ENCODE measurements around the gene FHIT. TPM values are rescaled to one million over a fixed set of nuclear protein-coding genes. Genes with fewer than 3 reads are reported as not detected.

Gene FHIT
- total and polyA plus RNA-seq, 4 donors: 2.1 to 14.7 (median 6.6) TPM

- DNase-seq (ENCODE audit: low spot score): no peak
- no peak overlapping the region for H3K27ac ChIP-seq (ENCODE audit: low read depth in 1 of 2, low read length in 2 of 2)
- no peaks in the 10 kb centered on the region for H3K36me3 ChIP-seq (ENCODE audit: control insufficient read depth in 4 of 4, insufficient read depth in 3 of 4, low read depth in 1 of 4, low read length in 3 of 4)
- WGBS: 91% methylated on average over 7 of the region's 7 CpGs
- H3K4me1 ChIP-seq (ENCODE audit: control insufficient read depth in 4 of 4, insufficient read depth in 4 of 4, low read length in 3 of 4): no peaks in the 10 kb centered on the region
- no peaks in the 10 kb centered on the region for H3K27me3 ChIP-seq (ENCODE audit: control insufficient read depth in 4 of 4, insufficient read depth in 4 of 4, low read length in 3 of 4)
- no peak overlapping the region for H3K4me3 ChIP-seq (ENCODE audit: low read depth in 1 of 3, low read length in 3 of 3)
- no peak overlapping the region for H3K9ac ChIP-seq (ENCODE audit: low read depth in 1 of 2, low read length in 2 of 2)
- TF ChIP-seq MAX (IDR thresholded peaks at IDR 0.05): no peak
- no peak for TF ChIP-seq ATF3 (IDR thresholded peaks at IDR 0.05)
- TF ChIP-seq TAF1 (conservative IDR thresholded peaks at IDR 0.05): no peak
- no peak for TF ChIP-seq ZBTB33 (IDR thresholded peaks at IDR 0.05)
- TF ChIP-seq FOXA1 (IDR thresholded peaks at IDR 0.05): no peak
- H3K9me3 ChIP-seq (ENCODE audit: control insufficient read depth in 4 of 4, low read length in 3 of 4): no peaks in the 10 kb centered on the region
These were observed 494.8 kb downstream of the FHIT start for GRCh38 chr3:60756241-60757030.

GRCh38 chr3:60755094-60755493 lies 496.2 kb downstream of the FHIT start:
- Histone ChIP-seq H3K27me3 (ENCODE audit: control insufficient read depth in 4 of 4, insufficient read depth in 4 of 4, low read length in 3 of 4) (no peaks in the 10 kb centered on the region), H3K27ac (ENCODE audit: low read depth in 1 of 2, low read length in 2 of 2) (no peak overlapping the region), H3K4me3 (ENCODE audit: low read depth in 1 of 3, low read length in 3 of 3) (no peak overlapping the region), H3K36me3 (ENCODE audit: control insufficient read depth in 4 of 4, insufficient read depth in 3 of 4, low read depth in 1 of 4, low read length in 3 of 4) (no peaks in the 10 kb centered on the region), H3K9ac (ENCODE audit: low read depth in 1 of 2, low read length in 2 of 2) (no peak overlapping the region), H3K9me3 (ENCODE audit: control insufficient read depth in 4 of 4, low read length in 3 of 4) (no peaks in the 10 kb centered on the region), H3K4me1 (ENCODE audit: control insufficient read depth in 4 of 4, insufficient read depth in 4 of 4, low read length in 3 of 4) (no peaks in the 10 kb centered on the region)
- TF ChIP-seq REST (IDR thresholded peaks at IDR 0.05) (no peak), CTCF (IDR thresholded peaks at IDR 0.05; ENCODE audit: low read depth, low read length, missing input control) (peak; percentile 23), GABPA (IDR thresholded peaks at IDR 0.05 in 1 of 2, conservative IDR thresholded peaks at IDR 0.05 in 1 of 2) (no peak), HNF4G (IDR thresholded peaks at IDR 0.05) (no peak), ATF3 (IDR thresholded peaks at IDR 0.05) (no peak), FOXA2 (IDR thresholded peaks at IDR 0.05) (no peak), HNF4A (conservative IDR thresholded peaks at IDR 0.05) (no peak), YY1 (IDR thresholded peaks at IDR 0.05) (no peak), JUND (IDR thresholded peaks at IDR 0.05) (no peak), RXRA (IDR thresholded peaks at IDR 0.05) (no peak), RAD21 (IDR thresholded peaks at IDR 0.05) (peak; percentile 44 to 75), EGR1 (IDR thresholded peaks at IDR 0.05; ENCODE audit: low read depth in 2 of 2) (no peak)
- WGBS: 66% methylated on average over 3 of the region's 3 CpGs
- DNase-seq (ENCODE audit: low spot score): no peak

All from liver (tissue), 9 donors.